HG03378 (cell line): Measurements from ENCODE around the gene CTNNBL1.

Experiments used
- ATAC-seq: cut with Tn5 transposase; IDR thresholded peaks from one replicate; pipeline ENCODE4 v1.9.1; 2021; ENCODE audit warnings: mild to moderate bottlenecking, moderate library complexity; ENCODE audit not compliant: unreplicated experiment

Gene CTNNBL1

DNA sequence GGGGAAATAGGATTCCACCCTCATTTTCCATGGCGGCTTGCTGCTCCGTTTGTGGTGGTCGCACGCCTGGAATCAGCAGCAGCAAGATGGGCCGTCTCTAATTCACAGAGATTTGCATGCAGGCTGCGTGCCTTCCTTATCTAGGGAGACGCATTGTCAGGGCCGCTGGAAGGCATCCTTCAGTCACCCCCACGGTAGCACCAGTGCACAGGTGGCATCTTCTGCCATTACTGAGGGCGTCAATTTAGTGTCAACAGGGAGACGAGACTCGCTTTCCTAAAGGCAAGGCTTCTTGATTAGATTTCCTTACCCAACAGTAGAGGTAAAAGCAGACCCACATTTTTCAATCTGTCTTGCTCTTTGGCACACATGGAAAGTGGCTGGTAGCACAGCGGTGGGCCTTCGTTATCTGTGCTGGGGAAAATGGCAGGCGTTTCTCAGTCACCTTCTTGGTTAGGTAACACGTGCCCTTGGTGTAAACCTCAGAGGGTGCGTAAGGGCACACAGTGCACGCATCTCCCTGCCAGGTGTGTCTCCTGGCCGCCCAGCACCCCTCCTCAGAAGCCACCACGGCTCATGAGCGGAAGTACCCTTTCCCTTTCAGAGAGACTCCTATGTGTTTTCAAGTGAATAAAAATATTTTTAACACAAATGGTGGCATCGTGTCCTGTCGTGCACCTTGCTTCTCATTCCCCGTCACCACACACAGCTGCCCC, 181.8 kb downstream of the CTNNBL1 start:
- ATAC-seq: no peak

DNA sequence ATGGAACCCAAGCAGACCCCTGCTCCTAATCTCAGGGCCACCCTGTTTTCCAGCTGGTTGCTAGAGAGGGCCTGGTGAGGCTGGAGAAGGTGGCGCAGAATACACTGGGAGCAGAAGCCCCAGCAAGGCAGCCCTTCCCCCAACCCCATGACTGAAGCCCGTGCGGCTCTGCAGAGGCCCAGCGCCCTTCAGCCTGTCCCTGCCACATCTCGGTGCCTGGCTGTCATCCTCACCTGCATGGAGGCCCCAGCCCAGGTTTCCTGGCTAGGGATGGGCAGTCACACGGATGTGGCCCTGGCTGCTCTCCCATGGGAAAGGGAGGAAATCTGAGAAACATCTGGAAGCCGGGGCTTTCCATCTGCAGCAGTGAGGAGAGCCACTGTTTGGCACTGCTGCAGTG, 183.0 kb downstream of the CTNNBL1 start:
- ATAC-seq: no peak

DNA sequence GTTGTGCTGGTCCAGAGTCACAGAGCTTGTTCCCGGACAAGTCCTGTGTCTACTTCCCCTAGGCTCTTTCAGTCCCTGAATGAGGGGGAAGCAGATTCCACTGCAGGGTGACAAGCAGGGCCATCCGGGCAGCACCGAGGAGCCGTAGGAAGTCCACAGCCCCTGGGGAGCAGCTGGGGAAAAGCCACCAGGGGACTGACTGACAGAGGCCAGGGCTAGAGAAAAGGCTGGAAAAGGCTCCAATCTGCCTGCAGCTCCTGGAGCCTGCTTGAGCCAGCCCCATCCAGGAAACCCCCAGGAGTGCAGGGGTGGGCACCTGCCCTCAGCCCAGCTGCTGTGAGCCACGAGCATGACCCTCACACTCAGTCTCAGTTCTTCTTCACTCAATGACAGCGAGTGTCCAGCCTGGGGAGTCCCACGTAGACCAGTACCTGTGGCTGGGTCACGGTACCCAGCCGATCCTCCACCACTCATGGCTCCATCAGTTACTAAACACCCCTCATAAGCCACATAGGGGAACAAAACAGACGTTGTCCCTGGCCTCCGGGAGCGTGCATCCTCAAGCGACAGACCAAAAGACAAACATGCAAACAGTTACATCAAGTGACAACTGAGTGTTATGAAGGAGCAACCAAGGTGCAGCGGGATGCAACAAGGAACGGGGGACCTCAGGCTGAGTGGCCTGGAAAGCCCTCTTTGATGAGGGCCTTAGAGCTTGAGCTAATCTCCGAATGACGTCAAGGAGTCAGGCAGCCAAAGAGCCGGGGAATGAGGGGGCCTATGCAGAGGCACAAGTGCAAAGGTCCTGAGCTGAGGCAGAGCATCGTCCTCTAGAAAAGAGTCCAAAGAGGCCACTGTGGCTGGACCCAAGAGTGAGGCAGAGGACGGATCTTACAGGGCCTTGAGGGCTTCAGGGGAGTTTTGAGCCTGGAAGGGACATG, 184.3 kb downstream of the CTNNBL1 start:
- ATAC-seq: no peak

GRCh38 chr20:37878835-37879599, 185.2 kb downstream of the CTNNBL1 start:
- ATAC-seq: no peak

- no peak for ATAC-seq
These were observed 186.0 kb downstream of the CTNNBL1 start for GRCh38 chr20:37879843-37880242.

DNA sequence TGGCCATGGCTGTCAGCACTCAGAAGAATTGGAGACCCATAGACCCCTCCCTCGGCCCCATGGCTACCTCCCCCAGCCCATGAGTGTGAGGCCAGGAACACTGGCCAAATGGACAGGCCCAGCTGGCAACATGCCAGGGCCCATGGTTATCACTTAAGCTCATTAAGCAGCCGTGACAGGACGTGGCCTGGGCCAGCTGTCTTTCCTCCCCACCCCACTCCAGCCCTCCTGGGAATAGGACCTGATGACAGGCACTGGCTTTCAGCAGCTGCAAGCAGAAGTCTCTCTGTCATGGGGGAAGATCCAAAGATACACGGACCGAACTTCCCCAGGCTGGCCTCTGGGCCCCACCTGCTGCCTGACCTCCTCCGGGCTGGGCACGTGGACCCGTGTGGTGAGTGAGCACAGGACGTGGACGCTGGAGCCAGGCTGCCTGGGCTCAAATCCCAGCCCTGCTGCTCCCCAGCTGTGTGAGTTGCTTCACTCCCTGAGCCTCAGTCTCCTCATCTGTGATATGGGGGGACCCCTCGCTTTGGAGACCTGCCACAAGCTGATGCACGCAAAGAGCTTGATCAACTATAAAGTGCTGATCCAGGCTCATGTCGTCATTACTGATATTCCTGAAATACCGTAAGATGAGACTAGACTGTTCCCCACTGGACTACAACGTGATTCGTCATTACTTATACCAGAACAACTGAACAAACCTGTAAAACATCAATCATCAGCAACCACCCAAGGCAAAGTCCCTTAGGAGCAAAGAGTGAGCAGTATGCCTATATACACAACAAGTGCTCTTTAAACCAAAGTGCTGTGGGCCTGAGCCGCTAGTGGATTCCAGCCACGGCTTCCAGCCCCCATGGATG, 187.1 kb downstream of the CTNNBL1 start:
- no peak for ATAC-seq

DNA sequence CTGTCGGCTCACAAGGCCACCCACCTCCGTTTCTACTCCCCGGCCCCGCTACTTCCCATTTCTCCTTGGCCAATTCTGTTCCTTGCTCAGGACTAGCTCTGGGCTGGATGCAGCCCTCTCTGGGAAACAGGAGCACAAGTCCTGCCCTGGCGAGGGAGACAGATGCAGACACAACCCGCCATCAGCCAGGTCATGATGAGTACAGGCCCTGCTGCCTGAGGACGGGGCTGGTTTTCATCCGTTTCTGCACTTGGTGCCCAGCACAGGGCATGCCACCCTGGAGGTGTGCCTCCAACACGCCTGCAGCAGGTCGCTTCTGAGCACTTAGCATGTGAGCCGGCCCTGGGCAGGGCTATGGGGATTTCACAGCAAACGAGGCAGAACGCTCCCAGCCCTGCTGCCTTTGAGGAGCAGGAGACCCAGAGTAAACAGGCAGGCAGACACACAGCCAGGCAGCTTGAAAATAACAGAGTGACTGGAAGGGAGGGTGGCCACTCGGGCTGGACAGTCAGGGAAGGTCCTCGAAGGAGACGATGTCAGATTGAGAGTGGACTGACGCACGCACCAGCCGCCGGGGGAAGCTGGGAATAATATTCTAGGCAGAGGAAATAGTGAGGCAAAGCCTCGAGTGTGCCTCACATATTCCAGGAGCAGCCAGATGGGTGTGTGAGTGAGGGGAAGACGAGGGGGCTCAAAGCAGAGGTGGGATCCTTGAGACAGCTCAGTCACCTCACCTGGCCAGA, 187.9 kb downstream of the CTNNBL1 start:
- no peak for ATAC-seq

GRCh38 chr20:37882961-37883712, 189.3 kb downstream of the CTNNBL1 start:
- ATAC-seq: no peak

GRCh38 chr20:37885042-37885441, 191.2 kb downstream of the CTNNBL1 start:
- ATAC-seq: no peak

GRCh38 chr20:37885593-37886503, 192.0 kb downstream of the CTNNBL1 start:
- ATAC-seq: no peak

GRCh38 chr20:37886851-37887297, 193.0 kb downstream of the CTNNBL1 start:
- ATAC-seq: no peak

DNA sequence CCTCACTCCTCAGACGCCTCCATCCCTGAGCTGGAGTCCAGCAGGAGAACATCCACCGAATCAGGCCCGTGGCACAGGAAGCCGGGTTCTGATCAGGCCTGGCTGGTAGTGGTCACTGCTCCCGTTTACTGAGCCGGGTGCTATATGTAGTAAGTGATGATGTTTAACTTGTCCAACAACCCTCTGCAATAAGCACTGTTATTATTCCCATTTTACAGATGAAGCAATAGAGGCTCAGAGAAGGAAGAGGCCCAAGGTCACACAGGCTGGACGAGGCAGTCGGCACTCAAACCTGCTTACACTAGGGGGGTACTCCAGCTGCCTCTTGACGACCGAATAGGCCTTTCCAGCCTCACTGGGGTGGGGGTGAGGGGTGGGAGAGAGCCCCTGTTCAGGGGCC, 194.8 kb downstream of the CTNNBL1 start:
- no peak for ATAC-seq

GRCh38 chr20:37890108-37890507, 196.3 kb downstream of the CTNNBL1 start:
- no peak for ATAC-seq

- no peak for ATAC-seq
These were observed 196.8 kb downstream of the CTNNBL1 start for GRCh38 chr20:37890643-37891042.

DNA sequence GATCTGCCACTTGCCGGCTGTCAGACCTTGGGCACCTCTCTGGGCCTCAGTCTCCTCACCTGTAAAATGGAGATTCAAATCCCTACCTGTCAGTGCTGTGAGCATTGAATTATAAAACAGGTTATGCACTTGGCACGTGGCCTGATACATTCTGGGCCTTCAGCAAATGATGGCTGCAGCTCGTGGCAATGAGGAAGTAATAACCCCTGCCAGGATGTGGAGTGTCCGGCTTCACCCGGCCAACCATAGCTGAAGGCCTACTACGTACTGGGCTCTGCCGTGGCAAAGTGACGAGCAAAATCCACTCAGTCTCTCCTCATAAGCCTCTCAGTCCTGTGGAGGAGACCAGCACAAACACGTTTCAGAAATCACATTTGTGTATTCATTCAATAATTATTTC, 198.2 kb downstream of the CTNNBL1 start:
- no peak for ATAC-seq

DNA sequence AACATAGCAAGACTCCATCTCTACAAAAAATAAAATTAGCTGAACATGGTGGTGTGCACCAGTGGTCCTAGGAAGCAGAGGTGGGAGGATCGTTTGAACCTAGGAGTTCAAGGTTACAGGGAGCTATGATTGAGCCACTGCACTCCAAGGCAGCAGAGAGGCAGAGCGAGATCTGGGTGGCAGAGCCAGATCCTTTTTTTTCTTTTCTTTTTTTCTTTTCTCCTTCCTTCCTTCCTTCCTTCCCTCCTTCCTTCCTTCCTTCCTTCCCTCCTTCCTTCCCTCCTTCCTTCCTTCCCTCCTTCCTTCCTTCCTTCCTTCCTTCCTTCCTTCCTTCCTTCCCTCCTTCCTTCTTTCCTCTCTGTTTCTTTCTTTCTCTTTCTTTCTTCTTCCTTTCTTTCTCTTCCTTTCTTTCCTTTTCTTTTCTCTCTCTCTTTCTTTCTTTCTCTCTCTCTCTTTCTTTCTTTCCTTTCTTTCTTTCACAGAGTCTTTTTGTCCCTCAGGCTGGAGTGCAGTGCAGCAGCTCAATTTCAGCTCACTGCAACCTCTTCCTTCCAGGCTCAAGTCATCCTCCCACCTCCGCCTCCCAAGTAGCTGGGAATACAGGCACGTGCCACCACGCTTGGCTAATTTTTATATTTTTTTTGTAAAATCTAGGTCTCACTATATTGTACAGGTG, 199.9 kb downstream of the CTNNBL1 start:
- no peak for ATAC-seq

- ATAC-seq: no peak
These were observed 200.6 kb downstream of the CTNNBL1 start for GRCh38 chr20:37894454-37894853.
